ENCODE data around the gene KLHL42. TPM values are rescaled to one million over a fixed set of nuclear protein-coding genes. Genes with fewer than 3 reads are reported as not detected.
"Not testable (repeated sequence)": the region's sequence is repeated elsewhere in the genome, so short reads cannot be mapped to it uniquely, and the experiment has no call there.

KLHL42 gene
- 12.0 and 13.3 TPM in 2 replicates for total RNA-seq

GRCh38 chr12:27779920-27780611 lies at the start of gene KLHL42, which contains the start of gene MANSC4:
Gene KLHL42 (plus strand): TSS chr12:27780233. CDS start chr12:27780331, 98 bp downstream.
Gene MANSC4 (minus strand): TSS chr12:27780236. CDS start chr12:27771276, 8,960 bp downstream.
- peak; percentile 72 to 81 for DNase-seq (ENCODE audit: low read depth in 2 of 2)

- DNase-seq (ENCODE audit: low read depth in 2 of 2): peak; percentile 36 to 42
Measured at GRCh38 chr12:27732281-27732680, 47.8 kb upstream of the KLHL42 start.

GRCh38 chr12:27733052-27733656 lies 46.9 kb upstream of the KLHL42 start:
- peak; percentile 70 to 72 for DNase-seq (ENCODE audit: low read depth in 2 of 2)

GRCh38 chr12:27733791-27734190 lies 46.2 kb upstream of the KLHL42 start:
- no peak for DNase-seq (ENCODE audit: low read depth in 2 of 2)

- not testable (repeated sequence) for DNase-seq (ENCODE audit: low read depth in 2 of 2)
Measured at GRCh38 chr12:27734321-27734720, 45.7 kb upstream of the KLHL42 start.

- DNase-seq (ENCODE audit: low read depth in 2 of 2): no peak
Measured at GRCh38 chr12:27743601-27744000, 36.4 kb upstream of the KLHL42 start.

GRCh38 chr12:27745734-27746133 lies 34.3 kb upstream of the KLHL42 start:
- not testable (repeated sequence) for DNase-seq (ENCODE audit: low read depth in 2 of 2)

- DNase-seq (ENCODE audit: low read depth in 2 of 2): peak in 1 of 2 donors; percentile 56
Measured at GRCh38 chr12:27747111-27747820, 32.8 kb upstream of the KLHL42 start.

GRCh38 chr12:27751386-27752047 lies 28.5 kb upstream of the KLHL42 start:
- peak in 1 of 2 donors; percentile 44 for DNase-seq (ENCODE audit: low read depth in 2 of 2)

GRCh38 chr12:27754795-27755194 lies 25.2 kb upstream of the KLHL42 start:
- DNase-seq (ENCODE audit: low read depth in 2 of 2): no peak

- no peak for DNase-seq (ENCODE audit: low read depth in 2 of 2)
Measured at GRCh38 chr12:27756670-27757195, 23.3 kb upstream of the KLHL42 start.

GRCh38 chr12:27762757-27763156 lies 17.3 kb upstream of the KLHL42 start:
- DNase-seq (ENCODE audit: low read depth in 2 of 2): no peak

GRCh38 chr12:27766587-27766986 lies 13.4 kb upstream of the KLHL42 start:
- DNase-seq (ENCODE audit: low read depth in 2 of 2): no peak

GRCh38 chr12:27769142-27769673 lies 10.8 kb upstream of the KLHL42 start:
- no peak for DNase-seq (ENCODE audit: low read depth in 2 of 2)

GRCh38 chr12:27771481-27772327 lies 8.3 kb upstream of the KLHL42 start:
- DNase-seq (ENCODE audit: low read depth in 2 of 2): peak in 1 of 2 donors; percentile 37

GRCh38 chr12:27772328-27773049 lies 7.5 kb upstream of the KLHL42 start:
- peak in 1 of 2 donors; percentile 70 for DNase-seq (ENCODE audit: low read depth in 2 of 2)

- DNase-seq (ENCODE audit: low read depth in 2 of 2): no peak
Measured at GRCh38 chr12:27777141-27777540, 2.9 kb upstream of the KLHL42 start.

GRCh38 chr12:27778206-27778605 lies 1.8 kb upstream of the KLHL42 start:
- DNase-seq (ENCODE audit: low read depth in 2 of 2): no peak

GRCh38 chr12:27779416-27779919 lies 565 bp upstream of the KLHL42 start:
- DNase-seq (ENCODE audit: low read depth in 2 of 2): peak; percentile 21 to 47
